BE2C (cell line): Measurements from ENCODE around the gene C6orf47.
A peak's percentile ranks its signal among the peaks of the same experiment; 100 is the strongest.

Experiments
- DNase-seq: peaks from one replicate; pipeline ENCODE4 v3.0.0-alpha.2; 2020
- H3K27me3 ChIP-seq: fragments of 250-450 bp; sonication (Bioruptor Pico); 2 replicates; pipeline ENCODE4 v1.5.1; 2020; ENCODE audit warnings: mild to moderate bottlenecking
- H3K36me3 ChIP-seq: fragments of 250-450 bp; sonication (Bioruptor Pico); 2 replicates; pipeline ENCODE4 v1.5.1; 2020; ENCODE audit warnings: mild to moderate bottlenecking
- H3K4me1 ChIP-seq: fragments of 250-450 bp; sonication (Bioruptor Pico); 2 replicates; pipeline ENCODE4 v1.5.1; 2020
- H3K4me3 ChIP-seq: 2 replicates; pipeline ENCODE4 v1.5.1; 2011; ENCODE audit warnings: low read depth, low read length
- H3K9me3 ChIP-seq: fragments of 250-450 bp; sonication (Bioruptor Pico); 2 replicates; pipeline ENCODE4 v1.5.1; 2020
- CTCF ChIP-seq: IDR thresholded peaks from 2 replicates; pipeline ENCODE4 v1.5.1; 2012; ENCODE audit warnings: mild to moderate bottlenecking, low read depth, low read length

The C6orf47 gene

GRCh38 chr6:31651602-31652191 is 8.9 kb downstream of the C6orf47 start:
- DNase-seq = no peak
- H3K4me3 ChIP-seq = peak overlapping the region; percentile 84
- no peak for TF ChIP-seq CTCF
- no peaks in the 10 kb centered on the region for H3K4me1 ChIP-seq
- no peaks in the 10 kb centered on the region for H3K27me3 ChIP-seq
- H3K36me3 ChIP-seq = peaks cover 35% of the 10 kb centered on the region
- no peaks in the 10 kb centered on the region for H3K9me3 ChIP-seq

GRCh38 chr6:31645325-31645724 is 15.3 kb downstream of the C6orf47 start:
- Histone ChIP-seq H3K4me3 (no peak overlapping the region), H3K4me1 (no peaks in the 10 kb centered on the region), H3K9me3 (no peaks in the 10 kb centered on the region), H3K27me3 (no peaks in the 10 kb centered on the region), H3K36me3 (peaks cover 78% of the 10 kb centered on the region)
- TF ChIP-seq CTCF = no peak
- no peak for DNase-seq

- Histone ChIP-seq H3K4me1 (no peaks in the 10 kb centered on the region), H3K4me3 (no peak overlapping the region), H3K9me3 (no peaks in the 10 kb centered on the region), H3K27me3 (no peaks in the 10 kb centered on the region), H3K36me3 (peaks cover 83% of the 10 kb centered on the region)
- no peak for DNase-seq
- no peak for TF ChIP-seq CTCF
Measured at GRCh38 chr6:31643818-31644454, 16.6 kb downstream of the C6orf47 start.

GRCh38 chr6:31642798-31643570 is 17.6 kb downstream of the C6orf47 start:
- Histone ChIP-seq H3K4me1 (no peaks in the 10 kb centered on the region), H3K4me3 (no peak overlapping the region), H3K36me3 (peaks cover 83% of the 10 kb centered on the region), H3K9me3 (no peaks in the 10 kb centered on the region), H3K27me3 (no peaks in the 10 kb centered on the region)
- no peak for TF ChIP-seq CTCF
- no peak for DNase-seq

- Histone ChIP-seq H3K36me3 (peaks cover 84% of the 10 kb centered on the region), H3K9me3 (no peaks in the 10 kb centered on the region)
Measured at GRCh38 chr6:31641370-31641769, 19.2 kb downstream of the C6orf47 start.

More at GRCh38 chr6:31641370-31641769, 19.2 kb downstream of the C6orf47 start:
- Histone ChIP-seq H3K4me1 (no peaks in the 10 kb centered on the region), H3K4me3 (no peak overlapping the region), H3K27me3 (no peaks in the 10 kb centered on the region)
- no peak for TF ChIP-seq CTCF
- no peak for DNase-seq
